NCI-H1105 (cell line): Measurements from ENCODE around the gene RUVBL1.
"Not testable (repeated sequence)": the region's sequence is repeated elsewhere in the genome, so short reads cannot be mapped to it uniquely, and the experiment has no call there.

Source experiments
- DNase-seq: peaks from one replicate; lab custom pipeline; 2025; lab: John Stamatoyannopoulos, UW

The RUVBL1 gene

DNA sequence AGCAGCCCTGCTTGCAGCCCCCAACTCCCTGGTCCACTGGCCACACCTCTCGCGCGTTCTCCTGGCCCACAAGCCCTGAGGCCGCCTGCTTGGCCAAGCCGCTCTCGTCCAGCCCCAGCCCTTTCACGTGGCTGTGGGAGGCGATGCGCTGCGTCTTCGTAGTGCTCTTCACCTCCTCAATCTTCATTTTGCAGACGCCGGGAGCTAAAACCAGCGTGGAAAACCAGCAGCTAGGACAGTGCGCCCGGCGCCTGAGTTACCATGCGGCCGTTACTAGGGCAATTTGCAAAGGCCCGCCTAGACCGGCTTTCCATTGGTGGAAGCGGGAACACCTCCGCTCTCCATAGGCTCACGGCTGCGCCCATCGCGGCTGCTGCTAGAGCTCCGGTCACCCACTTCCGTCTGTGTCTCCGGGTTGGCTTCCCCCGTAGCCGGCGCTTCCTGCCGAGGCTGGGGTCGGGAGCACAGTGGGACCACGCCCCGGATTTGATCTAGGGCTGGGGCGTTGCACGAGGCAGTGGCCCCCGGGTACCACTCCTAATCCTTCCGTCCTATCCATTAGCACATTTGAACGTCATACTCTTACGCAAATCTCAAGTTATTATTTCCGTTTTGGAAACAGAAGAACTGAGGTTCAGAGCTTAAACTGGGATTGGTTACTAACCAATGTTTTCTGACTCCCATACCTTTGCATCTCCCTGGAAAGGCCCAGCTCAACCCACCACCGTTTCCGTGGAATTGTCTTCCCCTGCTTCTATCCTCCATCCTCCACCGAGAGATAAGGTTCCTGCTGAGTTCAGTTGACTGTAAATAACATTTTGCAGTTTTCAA lies at the start of gene RUVBL1:
Gene RUVBL1 (minus strand): TSS at position 275 of the 831 bp plus-strand sequence. CDS start 88 bp downstream, at position 187.
- DNase-seq: peak; percentile 100

DNA sequence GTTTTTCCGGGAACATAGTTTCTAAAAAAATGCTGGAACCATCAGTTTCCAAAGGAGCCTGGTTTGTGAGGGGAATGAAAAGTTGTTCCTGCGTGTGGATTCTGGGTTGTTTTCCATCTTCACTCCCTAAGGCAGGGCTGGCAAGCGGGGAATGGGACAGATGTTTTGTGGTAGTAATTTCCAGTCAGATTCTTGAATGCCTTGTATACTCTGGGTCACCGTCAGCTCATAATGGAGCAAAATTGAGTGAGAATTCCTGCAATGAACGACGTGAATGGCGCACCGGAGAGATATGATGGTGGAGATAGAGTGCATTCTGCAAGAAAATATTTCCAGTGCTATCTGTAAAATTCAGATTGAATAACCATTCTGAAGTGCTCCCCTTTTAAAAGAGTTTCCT lies 49.6 kb upstream of the RUVBL1 start:
- DNase-seq: no peak

DNA sequence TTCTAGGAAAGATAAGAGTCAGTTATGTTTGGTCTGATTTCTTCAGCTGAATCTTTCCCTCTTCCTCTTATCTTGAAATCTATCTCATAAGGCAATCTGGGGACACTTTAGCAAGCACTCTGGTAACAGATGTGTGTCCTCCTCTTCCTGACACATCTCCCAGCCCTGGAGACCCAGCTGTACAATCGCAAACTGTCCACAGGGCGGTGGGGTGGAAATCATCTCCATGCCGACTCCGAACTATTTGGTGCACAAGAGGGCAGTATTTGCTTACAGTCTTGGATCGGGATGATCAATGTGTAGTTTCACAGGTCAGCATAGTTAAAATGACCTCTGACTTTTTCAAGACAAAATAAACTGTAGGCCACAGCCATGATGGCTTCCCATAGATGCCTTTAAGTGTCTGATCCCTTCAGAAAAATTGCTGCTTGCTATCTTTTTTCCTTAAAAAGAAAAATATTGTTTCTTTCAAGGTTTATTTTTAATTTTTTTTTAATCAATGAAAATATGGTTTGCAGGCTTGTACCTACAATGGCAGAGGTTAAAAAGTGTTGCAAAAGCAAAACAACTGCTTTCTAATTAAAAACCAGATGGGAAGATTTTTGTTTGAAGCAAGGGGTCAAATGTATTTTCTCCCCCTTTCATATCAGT lies 47.4 kb upstream of the RUVBL1 start:
- DNase-seq: peak; percentile 67

DNA sequence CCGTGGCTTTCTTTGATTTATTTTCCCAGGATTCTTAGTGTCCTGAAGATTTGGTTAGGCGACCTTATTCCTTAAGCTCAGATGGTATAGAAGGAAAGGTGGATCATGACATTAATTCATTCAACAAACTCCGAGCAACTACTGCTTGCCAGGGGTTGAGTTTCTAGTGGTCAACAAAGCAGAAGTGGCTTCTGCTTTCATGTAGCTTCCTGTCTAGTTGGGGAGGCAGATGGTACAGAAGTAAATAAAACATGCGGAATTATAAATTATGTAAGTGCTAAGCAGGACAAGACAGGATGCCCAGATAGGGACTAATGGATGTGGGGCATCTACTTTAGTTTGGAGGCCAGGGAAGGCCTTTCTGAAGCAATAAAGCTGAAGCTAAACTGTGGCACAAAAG lies 45.2 kb upstream of the RUVBL1 start:
- no peak for DNase-seq

DNA sequence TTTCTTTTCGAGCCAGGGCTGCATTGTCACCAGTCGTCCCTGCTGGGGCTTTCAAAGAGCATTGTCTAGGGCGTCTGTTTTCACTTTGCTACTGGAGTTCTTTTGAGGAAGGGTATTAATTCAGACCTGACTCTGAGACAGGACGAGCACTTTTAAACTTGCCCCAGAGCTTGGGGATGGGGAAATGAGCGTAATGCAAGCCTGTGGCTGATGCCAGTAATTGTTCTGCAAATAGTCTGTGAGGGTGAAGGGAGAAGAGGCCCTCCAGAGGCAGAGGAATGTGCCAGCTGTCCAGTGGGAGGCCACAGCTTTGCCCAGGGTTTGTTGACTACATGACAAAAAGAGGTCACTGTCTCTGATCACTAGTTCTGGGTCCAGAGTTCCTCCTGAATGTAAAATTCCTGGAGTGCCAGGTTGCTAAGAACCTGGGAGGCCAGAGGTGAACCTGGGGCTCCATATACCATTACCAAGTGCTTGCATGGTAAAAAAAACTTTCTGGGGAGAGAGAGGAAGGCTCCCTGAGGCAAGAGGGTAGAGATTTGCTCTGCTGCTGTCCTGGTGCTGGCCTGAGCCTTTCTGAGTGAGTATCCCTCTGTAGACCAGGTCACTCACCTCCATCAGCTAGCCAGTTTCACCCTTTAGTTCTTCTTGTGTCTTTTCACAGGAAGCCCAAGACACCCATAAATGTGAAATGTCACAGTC lies 44.5 kb upstream of the RUVBL1 start:
- DNase-seq: no peak

DNA sequence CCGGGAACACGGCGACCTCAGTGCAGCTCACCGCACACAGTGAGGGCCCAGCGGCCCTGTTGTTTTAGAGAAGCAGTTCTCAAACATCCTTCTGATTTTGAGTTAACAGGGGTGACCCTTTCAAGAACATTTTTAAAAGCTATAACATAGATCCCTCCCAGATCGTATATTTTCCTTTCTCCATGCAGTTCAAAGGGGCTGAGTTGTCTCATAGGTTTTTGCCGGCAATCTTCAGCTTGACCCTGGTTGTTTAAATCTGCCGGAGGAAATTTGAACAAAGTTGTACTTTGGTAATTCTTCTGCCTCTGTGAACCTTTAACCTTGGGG lies 44.0 kb upstream of the RUVBL1 start:
- no peak for DNase-seq

DNA sequence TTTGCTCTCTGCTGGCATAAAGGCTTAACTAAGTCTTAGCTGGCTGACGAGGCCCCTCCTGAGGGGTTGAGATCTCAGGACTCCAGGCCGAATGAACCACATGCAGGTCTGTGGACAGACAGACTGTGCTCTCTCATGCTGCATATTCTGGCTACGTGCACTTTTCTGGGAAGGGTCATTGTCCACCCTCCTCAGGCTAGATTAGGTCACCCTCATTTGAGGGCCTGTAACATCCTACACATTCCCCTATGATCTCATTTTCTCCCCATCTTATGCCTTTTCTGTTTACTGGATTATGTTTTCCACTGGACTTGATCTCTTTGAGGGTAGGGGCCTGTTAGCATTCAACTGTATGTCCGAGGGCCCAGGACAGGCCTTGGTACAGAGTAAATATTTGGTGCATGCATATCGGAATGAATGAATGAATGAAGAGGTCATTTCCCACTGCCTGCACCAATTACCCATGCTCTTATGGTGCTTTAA lies 43.4 kb upstream of the RUVBL1 start:
- no peak for DNase-seq

DNA sequence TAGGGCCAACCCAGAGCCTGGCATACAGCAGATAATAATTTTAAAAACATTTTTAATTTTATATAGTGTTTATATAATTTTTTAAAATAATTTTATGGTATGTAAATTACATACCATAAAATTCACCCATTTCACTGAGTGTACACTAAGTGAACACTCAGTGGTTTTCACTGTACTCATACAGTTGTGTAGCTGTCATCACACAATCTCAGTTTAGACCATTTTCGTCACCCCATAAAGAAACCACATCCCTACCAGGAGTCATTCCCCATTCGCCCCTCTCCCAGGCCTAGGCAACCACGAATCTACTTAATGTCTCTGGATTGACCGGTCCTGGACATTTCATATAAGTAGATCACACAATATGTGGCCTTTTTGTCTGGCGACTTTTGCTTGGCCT lies 39.8 kb upstream of the RUVBL1 start:
- no peak for DNase-seq

DNA sequence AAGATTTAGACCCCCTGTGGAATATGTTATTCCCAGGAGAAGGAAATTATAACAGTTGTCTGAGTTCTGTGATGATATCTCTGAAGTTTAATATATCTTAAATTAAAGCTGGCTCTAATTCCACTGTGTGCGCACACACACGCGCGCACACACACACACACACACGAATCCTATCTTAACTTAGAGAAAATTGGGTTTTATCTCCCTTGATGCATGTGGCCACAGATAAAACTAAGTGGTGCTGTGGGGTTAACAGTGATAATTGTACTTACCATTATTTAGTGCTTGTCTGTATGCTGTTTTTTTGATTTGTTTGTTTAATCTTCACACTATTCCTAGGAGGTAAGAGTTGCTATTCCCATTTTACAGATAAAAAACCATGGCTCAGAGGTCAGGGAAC lies 37.0 kb upstream of the RUVBL1 start:
- DNase-seq: no peak

DNA sequence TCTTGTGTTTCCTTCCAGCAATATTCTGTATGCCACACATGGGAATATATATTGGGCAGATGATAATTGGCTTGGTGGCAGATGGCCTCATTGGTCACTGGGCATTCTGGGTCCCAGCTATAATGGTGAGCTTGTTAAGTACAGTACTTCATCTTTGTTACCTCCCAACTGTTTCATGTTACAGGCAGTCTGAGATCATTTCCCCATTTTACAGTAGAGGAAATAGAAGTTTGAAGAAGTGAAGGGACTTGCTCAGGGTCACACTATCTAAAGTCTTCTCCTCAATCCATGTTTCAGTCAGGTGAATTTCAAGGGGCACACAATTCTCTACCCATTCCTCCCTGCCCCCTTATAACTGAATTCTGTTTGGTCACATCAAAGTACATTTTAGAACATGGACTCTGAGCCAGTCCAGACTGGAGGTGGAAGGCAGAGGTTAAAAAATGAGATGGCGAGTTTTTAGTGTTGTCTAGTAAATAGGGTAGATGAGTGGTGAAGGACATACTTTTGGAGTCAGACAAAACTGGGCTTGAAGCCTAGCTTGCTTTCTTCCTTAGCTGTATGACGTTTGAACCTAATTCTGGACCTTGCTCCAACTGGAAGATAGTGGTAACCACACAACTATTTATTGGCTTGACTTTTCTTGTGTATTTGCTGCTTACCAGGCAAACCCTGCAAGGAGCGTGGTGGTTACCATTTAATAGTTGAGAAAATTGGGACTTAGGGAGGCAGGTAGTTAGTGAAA lies 32.2 kb upstream of the RUVBL1 start:
- no peak for DNase-seq

DNA sequence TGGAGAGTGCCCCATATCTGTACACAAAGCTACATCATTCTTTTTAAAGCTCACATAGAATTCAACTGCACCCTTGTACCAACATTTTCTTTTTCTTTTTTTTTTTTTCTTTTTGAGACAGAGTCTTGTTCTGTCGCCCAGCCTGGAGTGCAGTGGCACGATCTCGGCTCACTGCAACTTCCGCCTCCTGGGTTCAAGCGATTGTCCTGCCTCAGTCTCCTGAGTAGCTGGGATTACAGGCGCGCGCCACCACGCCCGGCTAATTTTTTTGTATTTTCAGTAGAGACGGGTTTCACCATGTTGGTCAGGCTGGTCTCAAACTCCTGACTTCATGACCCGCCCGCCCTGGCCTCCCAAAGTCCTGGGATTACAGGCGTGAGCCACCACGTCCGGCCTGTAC lies 30.7 kb upstream of the RUVBL1 start:
- DNase-seq: not testable (repeated sequence)

DNA sequence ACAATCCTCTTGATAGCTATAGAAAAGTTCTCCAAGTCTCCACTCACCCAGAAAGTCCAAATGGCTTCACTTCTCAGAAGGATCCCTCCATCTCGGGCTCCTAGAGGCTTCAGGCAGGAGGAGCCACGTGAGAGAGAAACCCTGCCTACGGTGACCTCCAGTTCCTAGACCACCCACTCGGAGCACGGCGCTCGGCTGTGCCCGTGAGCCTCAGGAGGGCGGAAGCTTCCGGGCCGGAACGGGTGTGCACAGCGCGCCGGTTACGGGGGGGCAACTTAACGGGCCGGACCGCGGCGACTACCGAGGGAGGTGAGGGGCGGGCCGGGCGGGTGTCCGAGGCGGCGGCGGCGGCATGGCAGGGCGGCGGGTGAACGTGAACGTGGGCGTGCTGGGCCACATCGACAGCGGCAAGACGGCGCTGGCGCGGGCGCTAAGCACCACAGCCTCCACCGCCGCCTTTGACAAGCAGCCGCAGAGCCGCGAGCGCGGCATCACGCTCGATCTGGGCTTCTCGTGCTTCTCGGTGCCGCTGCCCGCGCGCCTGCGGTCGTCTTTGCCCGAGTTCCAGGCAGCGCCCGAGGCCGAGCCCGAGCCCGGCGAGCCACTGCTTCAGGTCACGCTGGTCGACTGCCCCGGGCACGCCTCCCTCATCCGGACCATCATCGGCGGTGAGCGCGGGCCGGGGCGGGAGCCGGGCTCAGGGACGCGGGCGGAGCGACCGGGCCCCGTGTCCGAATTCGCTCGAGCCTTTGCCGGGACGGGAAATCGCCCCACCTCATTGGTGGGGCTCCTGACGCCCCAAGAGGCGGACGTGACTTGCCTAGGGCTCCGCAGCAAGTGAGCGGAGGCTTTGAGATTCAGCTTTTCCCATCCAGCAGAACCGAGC lies 29.8 kb upstream of the RUVBL1 start, which contains the start of gene EEFSEC:
Gene EEFSEC (plus strand): TSS at position 326 of the 886 bp plus-strand sequence. CDS start 27 bp downstream, at position 353.
- DNase-seq: peak; percentile 86

DNA sequence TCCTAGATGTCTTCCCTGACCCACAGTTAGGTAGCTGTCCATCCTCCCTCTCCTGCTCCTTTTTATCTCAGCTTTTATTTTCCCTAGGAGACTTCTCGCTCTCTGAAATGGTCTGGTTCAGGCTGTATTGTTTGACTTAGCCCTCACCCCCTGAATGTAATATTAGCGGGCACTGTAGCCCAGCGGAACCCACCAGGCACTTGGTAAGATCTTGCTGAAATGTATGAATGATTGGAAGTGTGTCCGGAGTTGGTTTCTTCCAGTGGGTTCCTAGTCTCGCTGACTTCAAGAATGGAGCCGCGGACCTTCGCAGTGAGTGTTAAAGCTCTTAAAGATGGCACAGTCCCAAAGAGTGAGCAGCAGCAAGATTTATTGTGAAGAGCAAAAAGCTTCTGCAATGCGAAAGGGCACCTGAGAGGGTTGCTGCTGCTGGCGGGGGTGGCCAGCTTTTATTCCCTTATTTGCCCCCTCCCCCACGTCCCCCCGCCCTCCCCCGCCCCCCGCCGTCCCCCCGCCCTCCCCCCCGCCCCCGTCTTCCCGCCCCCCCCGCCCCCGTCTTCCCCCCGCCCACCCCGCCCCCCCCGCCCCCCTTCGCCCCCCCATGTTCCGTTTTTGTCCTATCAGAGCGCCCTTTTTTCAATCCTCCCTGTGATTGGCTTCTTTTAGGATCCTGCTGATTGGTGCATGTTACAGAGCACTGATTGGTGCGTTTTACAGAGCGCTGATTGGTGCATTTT lies 29.0 kb upstream of the RUVBL1 start:
- peak; percentile 84 for DNase-seq

DNA sequence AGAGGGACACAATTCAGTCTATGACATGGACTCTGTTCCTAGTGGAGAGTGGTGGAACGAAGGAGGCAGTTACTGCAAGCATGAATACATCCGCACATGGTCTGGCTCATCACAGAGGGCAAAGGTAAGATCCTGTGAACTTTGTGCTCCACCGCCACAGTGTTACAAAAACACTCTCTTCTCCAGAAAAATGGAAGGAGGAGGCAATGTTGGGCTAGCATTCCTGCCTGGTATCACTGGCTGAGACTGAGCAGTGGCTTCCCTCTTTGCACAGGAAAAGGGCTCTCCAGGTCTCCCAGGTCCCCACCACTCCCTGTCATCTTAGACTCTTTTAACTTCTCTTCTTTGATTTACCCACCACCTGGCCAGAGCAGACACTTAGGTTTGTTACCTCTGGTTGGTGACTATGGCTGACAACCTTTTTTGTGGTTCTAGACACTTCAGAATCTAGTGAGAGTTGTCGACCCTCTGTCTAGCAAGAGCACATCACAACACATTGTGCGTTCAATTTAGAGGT lies 28.2 kb upstream of the RUVBL1 start:
- no peak for DNase-seq

DNA sequence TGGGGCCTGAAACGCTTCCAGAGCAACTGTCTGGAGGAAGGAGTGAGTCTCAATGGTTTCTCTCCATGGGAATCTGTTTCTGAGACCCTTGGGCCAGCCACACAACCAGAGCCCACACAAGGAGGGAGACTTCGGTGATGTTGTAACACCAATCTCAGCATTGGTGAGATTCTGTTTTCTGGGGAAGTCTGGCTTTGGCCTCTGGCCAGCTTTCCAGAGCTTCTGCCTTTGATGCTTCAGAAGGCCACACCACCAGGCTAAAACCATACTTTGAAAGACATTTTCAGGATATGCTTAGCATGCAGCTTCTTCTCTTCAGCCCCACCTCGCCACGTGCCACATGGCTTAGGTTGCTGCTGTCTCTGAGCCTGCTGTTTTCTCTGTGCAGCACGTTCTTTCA lies 26.0 kb upstream of the RUVBL1 start:
- DNase-seq: no peak

DNA sequence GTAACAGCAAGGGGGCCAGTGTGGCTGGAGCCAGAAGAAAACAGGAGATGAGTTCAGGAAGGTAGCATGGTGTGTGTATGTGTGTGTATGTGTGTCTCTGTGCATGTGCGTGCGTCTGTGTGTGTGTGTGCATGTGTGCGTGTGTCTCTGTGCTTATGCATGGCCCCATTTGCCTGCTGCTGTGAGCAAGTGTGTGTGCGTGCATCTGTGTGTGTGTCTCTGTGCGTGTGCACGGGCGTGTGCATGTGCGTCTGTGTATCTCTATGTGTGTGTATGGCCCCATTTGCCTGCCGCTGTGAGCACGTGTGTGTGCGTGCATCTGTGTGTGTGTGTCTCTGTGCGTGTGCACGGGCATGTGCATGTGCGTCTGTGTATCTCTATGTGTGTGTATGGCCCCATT lies 22.6 kb upstream of the RUVBL1 start:
- no peak for DNase-seq

DNA sequence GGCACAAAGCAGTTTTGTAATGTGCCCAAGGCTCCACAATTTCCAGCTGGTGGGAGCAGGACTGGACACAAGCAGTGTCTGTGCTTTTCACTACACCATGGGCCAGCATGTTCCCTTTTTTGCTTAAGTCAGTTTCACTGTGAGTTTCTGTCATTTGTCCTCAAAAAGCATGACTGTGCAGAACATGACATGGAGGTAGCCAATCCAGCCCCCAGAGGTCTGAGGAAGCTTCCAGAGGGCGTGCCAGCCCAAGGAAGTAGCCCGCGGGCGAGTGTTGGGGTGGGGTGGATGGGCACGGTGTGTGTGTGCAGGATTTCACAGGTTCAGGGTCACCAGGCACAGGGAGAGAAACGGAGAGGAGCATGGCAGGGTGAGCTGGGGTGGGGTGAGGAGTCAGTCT lies 21.7 kb upstream of the RUVBL1 start:
- DNase-seq: no peak

DNA sequence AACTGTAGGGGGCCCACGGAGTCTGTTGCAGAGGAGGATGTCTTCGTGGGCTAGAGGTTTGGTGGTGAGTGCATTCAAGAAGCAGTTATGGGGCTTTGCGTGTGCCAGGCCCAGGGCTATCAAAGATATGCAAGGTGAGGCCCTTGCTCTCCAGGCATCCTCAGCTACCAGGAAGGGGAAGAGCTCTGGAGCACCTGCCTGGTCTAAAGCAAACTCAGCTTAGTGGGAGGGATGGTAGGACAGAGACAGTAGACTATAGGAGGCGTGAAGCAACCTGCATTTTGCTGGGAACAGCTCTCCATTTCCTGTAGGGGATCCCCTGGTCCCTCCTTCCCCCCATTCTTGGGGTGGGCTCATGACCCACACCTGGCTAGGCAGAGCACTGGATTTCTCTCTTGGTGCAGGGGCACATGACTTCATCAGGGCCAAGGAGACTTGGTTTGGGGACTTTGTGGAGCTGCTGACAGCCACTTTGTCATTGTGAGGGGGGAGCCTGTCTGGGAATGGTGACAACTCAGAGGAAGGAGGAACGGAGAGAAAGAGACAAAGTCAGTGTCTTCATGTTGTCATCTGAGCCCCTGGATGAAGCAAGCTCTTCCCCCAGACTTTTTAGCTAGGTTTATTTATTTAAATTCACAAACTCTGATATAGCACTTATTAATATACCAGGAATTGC lies 21.0 kb upstream of the RUVBL1 start:
- no peak for DNase-seq

DNA sequence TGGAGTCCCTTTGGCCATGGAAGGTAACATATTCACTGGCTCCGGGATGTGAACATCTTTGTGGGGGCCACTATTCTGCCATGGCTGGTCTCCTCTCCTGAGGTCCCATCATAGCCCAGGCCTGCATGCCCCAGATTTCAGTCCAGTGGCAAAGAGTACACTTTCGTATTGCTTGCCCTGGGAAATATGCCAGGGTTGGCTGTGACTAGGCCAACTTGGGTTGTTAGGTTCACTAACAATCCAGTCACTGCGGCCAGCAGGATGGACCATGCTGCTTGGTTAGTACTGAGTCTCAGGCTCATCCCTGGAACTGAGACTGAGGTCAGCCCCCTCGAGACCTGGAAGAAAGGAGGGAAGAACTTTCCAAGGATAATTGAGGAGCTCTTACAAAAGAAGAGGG lies 19.9 kb upstream of the RUVBL1 start:
- no peak for DNase-seq
